Measurements from ENCODE around the gene CSTB. TPM values are rescaled to one million over a fixed set of nuclear protein-coding genes. Genes with fewer than 3 reads are reported as not detected.
A peak's percentile ranks its signal among the peaks of the same experiment; 100 is the strongest.

CSTB gene
- total RNA-seq, 1 experiment from 2014 or later, result 55.9 TPM

- TF ChIP-seq EZH2 (IDR thresholded peaks at IDR 0.05; ENCODE audit: borderline replicate concordance, low read depth, low read length, poor library complexity, severe bottlenecking), result no peak
- ChIA-PET POLR2A (ENCODE audit: low non-redundant PET) (no interaction called here), CTCF (no interaction called here)
- Histone ChIP-seq H3K4me1 (ENCODE audit: insufficient read depth, low read length, poor library complexity, severe bottlenecking) (no peaks in the 10 kb centered on the region), H3K9me3 (ENCODE audit: low read depth, low read length, poor library complexity, severe bottlenecking) (no peaks in the 10 kb centered on the region), H3K4me3 (ENCODE audit: low read depth, low read length, poor library complexity, severe bottlenecking) (no peak overlapping the region), H3K27me3 (replicated peaks; ENCODE audit: insufficient read depth, low read depth, low read length, poor library complexity) (no peaks in the 10 kb centered on the region), H3K36me3 (ENCODE audit: insufficient read depth, low read length, poor library complexity, severe bottlenecking) (no peaks in the 10 kb centered on the region), H3K27ac (ENCODE audit: low read depth, low read length, poor library complexity, severe bottlenecking) (no peak overlapping the region)
- intact Hi-C loops (cut with micrococcal nuclease; ENCODE audit: unreplicated experiment), result no loop called here
- no peak for DNase-seq (ENCODE audit: low spot score)
- no TSS peak for BruUV-seq (replicated peaks)
These were observed 32.2 kb downstream of the CSTB start for GRCh38 chr21:43743947-43744346.

GRCh38 chr21:43741423-43742096 is 34.5 kb downstream of the CSTB start:
- Histone ChIP-seq H3K4me1 (ENCODE audit: insufficient read depth, low read length, poor library complexity, severe bottlenecking) (no peaks in the 10 kb centered on the region), H3K27ac (ENCODE audit: low read depth, low read length, poor library complexity, severe bottlenecking) (peak overlapping the region; percentile 63), H3K4me3 (ENCODE audit: low read depth, low read length, poor library complexity, severe bottlenecking) (no peak overlapping the region), H3K27me3 (replicated peaks; ENCODE audit: insufficient read depth, low read depth, low read length, poor library complexity) (no peaks in the 10 kb centered on the region), H3K9me3 (ENCODE audit: low read depth, low read length, poor library complexity, severe bottlenecking) (no peaks in the 10 kb centered on the region), H3K36me3 (ENCODE audit: insufficient read depth, low read length, poor library complexity, severe bottlenecking) (peaks cover 2% of the 10 kb centered on the region)
- TF ChIP-seq CTCF (conservative IDR thresholded peaks at IDR 0.05; ENCODE audit: low read depth, low read length) (no peak), EZH2 (IDR thresholded peaks at IDR 0.05; ENCODE audit: borderline replicate concordance, low read depth, low read length, poor library complexity, severe bottlenecking) (no peak)
- intact Hi-C loops (cut with micrococcal nuclease; ENCODE audit: unreplicated experiment), result no loop called here
- POLR2A ChIA-PET (ENCODE audit: low non-redundant PET), result no interaction called here
- DNase-seq (ENCODE audit: low spot score), result no peak
- CTCF ChIA-PET, result no interaction called here
- BruUV-seq (replicated peaks), result no TSS peak

GRCh38 chr21:43740497-43741156 is 35.5 kb downstream of the CSTB start:
- no peaks in the 10 kb centered on the region for H3K9me3 ChIP-seq (ENCODE audit: low read depth, low read length, poor library complexity, severe bottlenecking)
- H3K36me3 ChIP-seq (ENCODE audit: insufficient read depth, low read length, poor library complexity, severe bottlenecking), result peaks cover 2% of the 10 kb centered on the region
- DNase-seq (ENCODE audit: low spot score), result peak; percentile 42
- POLR2A ChIA-PET (ENCODE audit: low non-redundant PET), result no interaction called here
- no peaks in the 10 kb centered on the region for H3K4me1 ChIP-seq (ENCODE audit: insufficient read depth, low read length, poor library complexity, severe bottlenecking)
- intact Hi-C loops (cut with micrococcal nuclease; ENCODE audit: unreplicated experiment), result no loop called here
- CTCF ChIA-PET, result no interaction called here
- H3K4me3 ChIP-seq (ENCODE audit: low read depth, low read length, poor library complexity, severe bottlenecking), result no peak overlapping the region
- no peaks in the 10 kb centered on the region for H3K27me3 ChIP-seq (replicated peaks; ENCODE audit: insufficient read depth, low read depth, low read length, poor library complexity)
- no TSS peak for BruUV-seq (replicated peaks)
- H3K27ac ChIP-seq (ENCODE audit: low read depth, low read length, poor library complexity, severe bottlenecking), result no peak overlapping the region
- TF ChIP-seq CTCF (conservative IDR thresholded peaks at IDR 0.05; ENCODE audit: low read depth, low read length), result no peak
